ENCODE measurements around the gene CADM3. TPM values are rescaled to one million over a fixed set of nuclear protein-coding genes. Genes with fewer than 3 reads are reported as not detected.

Gene CADM3, protein sequence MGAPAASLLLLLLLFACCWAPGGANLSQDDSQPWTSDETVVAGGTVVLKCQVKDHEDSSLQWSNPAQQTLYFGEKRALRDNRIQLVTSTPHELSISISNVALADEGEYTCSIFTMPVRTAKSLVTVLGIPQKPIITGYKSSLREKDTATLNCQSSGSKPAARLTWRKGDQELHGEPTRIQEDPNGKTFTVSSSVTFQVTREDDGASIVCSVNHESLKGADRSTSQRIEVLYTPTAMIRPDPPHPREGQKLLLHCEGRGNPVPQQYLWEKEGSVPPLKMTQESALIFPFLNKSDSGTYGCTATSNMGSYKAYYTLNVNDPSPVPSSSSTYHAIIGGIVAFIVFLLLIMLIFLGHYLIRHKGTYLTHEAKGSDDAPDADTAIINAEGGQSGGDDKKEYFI
- 0.09 to 0.19 TPM (median 0.12 TPM) in 4 of 5 replicates, not detected in the other for total RNA-seq (2022; extraction: Qiagen RNA extraction; ENCODE audit: low read depth)

GRCh38 chr1:159171254-159171687, at the start of gene CADM3:
Gene CADM3, plus strand, starts transcription at chr1:159171615. Its CDS starts 151 bp downstream, at chr1:159171766.

DNA sequence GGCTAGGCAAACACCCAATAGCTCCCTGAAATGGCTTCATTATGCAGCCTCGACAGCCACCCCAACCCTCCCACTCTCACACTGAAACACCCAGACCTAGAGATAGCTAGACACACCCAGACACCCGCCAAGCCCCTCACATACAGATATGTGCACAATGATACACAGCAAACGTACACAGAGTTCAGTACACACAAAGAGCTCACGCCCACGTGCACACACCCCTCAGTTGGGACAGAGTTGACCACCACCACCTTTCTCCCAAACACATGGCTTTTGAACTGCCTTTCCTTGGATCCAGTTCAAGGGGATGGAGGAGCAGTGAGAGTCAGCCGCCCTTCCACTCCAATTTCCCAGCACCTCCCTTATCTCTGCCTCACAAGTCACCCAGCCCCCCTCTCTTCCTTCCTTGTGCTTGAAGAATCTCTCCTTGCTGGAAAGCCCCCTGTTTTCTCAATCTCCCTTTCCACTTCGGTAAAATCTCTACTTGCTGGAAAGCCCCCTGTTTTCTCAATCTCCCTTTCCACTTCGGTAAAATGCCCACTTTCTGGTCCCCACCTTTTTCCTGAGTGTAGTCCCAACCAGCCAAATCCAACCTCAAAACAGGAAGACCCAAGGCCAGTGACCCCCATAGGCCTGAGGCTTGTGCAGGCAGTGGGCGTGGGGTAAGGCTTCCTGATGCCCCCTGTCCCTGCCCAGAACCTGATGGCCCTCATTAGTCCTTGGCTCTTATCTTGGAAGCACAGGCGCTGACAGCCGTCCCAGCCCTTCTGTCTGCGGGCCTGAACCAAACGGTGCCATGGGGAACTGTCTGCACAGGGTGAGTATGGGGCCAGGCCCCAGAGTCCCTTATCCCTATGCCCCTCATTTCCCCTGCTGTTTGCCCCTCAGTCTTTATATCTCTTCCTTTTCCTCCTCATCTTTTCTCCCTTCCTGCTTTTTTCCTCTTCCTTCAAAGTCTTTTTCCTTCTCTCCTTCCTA, 33.0 kb downstream of the CADM3 start, which contains the start of gene ACKR1:
Gene ACKR1 (plus strand): TSS at position 715 of the 981 bp plus-strand sequence. CDS start 85 bp downstream, at position 800.

Other genes with a start within 250 kb of the CADM3 start
- not detected in 5 replicates for gene PYHIN1, start 240.1 kb upstream of the CADM3 start, total RNA-seq (2022; extraction: Qiagen RNA extraction; ENCODE audit: low read depth)
- gene IFI16, start 161.7 kb upstream of the CADM3 start, total RNA-seq (2022; extraction: Qiagen RNA extraction; ENCODE audit: low read depth) = 3.6 to 5.9 TPM (median 4.1 TPM) in 5 replicates
- gene AIM2, start 94.8 kb upstream of the CADM3 start, total RNA-seq (2022; extraction: Qiagen RNA extraction; ENCODE audit: low read depth) = not detected in 5 replicates
- gene ACKR1, start 33.3 kb downstream of the CADM3 start, total RNA-seq (2022; extraction: Qiagen RNA extraction; ENCODE audit: low read depth) = not detected in 5 replicates
- gene FCER1A, start 130.7 kb downstream of the CADM3 start, total RNA-seq (2022; extraction: Qiagen RNA extraction; ENCODE audit: low read depth) = not detected in 5 replicates

All from A549 treated with CpdA at 1 μM for 4 hours (cell line).